Measurements from ENCODE around the gene AVL9. TPM values are rescaled to one million over a fixed set of nuclear protein-coding genes. Genes with fewer than 3 reads are reported as not detected.
"Not testable (repeated sequence)": the region's sequence is repeated elsewhere in the genome, so short reads cannot be mapped to it uniquely, and the experiment has no call there.

AVL9 gene
- total RNA-seq, 1 experiment from 2014 or later: 36.1 TPM

DNA sequence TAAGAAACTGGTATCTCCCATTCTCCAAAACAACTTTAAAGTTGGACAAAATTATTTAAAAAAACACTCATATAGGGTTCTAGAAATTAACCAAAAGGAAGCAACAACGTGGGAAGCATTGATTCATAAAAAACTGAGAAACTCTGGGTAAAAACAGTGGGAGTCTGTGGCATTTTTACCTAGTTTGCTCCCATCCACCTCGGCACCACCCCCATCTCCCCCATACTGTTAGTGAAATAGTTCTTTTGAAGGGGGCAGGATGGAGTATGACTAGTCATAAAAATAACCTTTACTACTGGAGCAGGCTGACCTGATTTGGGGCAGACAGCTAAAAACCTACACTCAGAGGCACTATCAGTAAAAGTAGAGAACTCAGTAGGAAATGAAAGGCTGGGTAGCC lies 123.2 kb downstream of the AVL9 start:
- no peak overlapping the region for H3K27ac ChIP-seq (ENCODE audit: low read depth, low read length, poor library complexity, severe bottlenecking)
- intact Hi-C loops (cut with micrococcal nuclease; ENCODE audit: unreplicated experiment): no loop called here
- POLR2A ChIA-PET (ENCODE audit: low non-redundant PET): no interaction called here
- no peaks in the 10 kb centered on the region for H3K36me3 ChIP-seq (ENCODE audit: insufficient read depth, low read length, poor library complexity, severe bottlenecking)
- H3K27me3 ChIP-seq (replicated peaks; ENCODE audit: insufficient read depth, low read depth, low read length, poor library complexity): no peaks in the 10 kb centered on the region
- no peaks in the 10 kb centered on the region for H3K4me1 ChIP-seq (ENCODE audit: insufficient read depth, low read length, poor library complexity, severe bottlenecking)
- H3K4me3 ChIP-seq (ENCODE audit: low read depth, low read length, poor library complexity, severe bottlenecking): no peak overlapping the region
- H3K9me3 ChIP-seq (ENCODE audit: low read depth, low read length, poor library complexity, severe bottlenecking): no peaks in the 10 kb centered on the region
- BruUV-seq (replicated peaks): no TSS peak
- CTCF ChIA-PET: no interaction called here
- TF ChIP-seq EZH2 (IDR thresholded peaks at IDR 0.05; ENCODE audit: borderline replicate concordance, low read depth, low read length, poor library complexity, severe bottlenecking): no peak
- TF ChIP-seq CTCF (conservative IDR thresholded peaks at IDR 0.05; ENCODE audit: low read depth, low read length): no peak
- no peak for DNase-seq (ENCODE audit: low spot score)

DNA sequence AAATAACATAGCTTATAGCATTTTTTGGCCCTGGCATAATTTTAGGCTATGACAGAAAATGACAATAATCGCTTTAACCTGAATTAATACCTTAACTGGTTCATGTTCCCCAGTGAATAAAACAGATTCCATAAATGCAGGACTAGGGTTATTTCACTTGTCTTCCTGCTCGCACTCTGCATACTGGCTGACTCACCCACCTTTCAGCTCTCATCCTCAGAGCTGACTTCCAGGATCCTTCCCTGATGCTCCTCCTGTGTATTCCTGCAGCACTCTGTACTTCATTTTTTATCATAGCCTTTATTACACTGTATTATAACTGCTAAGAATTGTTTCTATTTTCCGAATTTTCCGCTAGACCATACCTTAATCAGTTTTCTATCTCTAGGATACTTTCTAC lies 123.7 kb downstream of the AVL9 start:
- Histone ChIP-seq H3K9me3 (ENCODE audit: low read depth, low read length, poor library complexity, severe bottlenecking) (no peaks in the 10 kb centered on the region), H3K4me3 (ENCODE audit: low read depth, low read length, poor library complexity, severe bottlenecking) (no peak overlapping the region), H3K36me3 (ENCODE audit: insufficient read depth, low read length, poor library complexity, severe bottlenecking) (no peaks in the 10 kb centered on the region), H3K4me1 (ENCODE audit: insufficient read depth, low read length, poor library complexity, severe bottlenecking) (no peaks in the 10 kb centered on the region), H3K27ac (ENCODE audit: low read depth, low read length, poor library complexity, severe bottlenecking) (no peak overlapping the region), H3K27me3 (replicated peaks; ENCODE audit: insufficient read depth, low read depth, low read length, poor library complexity) (no peaks in the 10 kb centered on the region)
- CTCF ChIA-PET: no interaction called here
- POLR2A ChIA-PET (ENCODE audit: low non-redundant PET): no interaction called here
- intact Hi-C loops (cut with micrococcal nuclease; ENCODE audit: unreplicated experiment): no loop called here
- no peak for DNase-seq (ENCODE audit: low spot score)
- no TSS peak for BruUV-seq (replicated peaks)
- TF ChIP-seq EZH2 (IDR thresholded peaks at IDR 0.05; ENCODE audit: borderline replicate concordance, low read depth, low read length, poor library complexity, severe bottlenecking): no peak

DNA sequence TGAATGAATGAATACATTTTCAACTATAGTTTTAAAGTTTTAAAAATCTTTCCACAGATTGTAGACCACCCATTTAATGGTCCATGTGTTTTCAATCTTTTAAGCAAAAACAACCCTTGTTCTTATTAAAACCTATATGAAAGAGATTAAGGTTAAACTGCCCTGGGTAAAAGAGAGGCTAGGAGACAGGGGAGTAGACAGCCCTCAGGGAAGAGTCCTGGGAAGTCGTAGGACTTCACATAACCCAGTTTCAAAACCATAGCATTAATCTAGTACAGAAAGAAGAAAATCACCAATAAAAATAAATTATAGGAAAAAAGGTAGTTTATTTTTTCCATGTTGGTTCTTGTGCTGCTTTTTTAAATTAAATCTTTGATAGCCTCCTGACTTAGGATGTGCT lies 124.1 kb downstream of the AVL9 start:
- H3K4me3 ChIP-seq (ENCODE audit: low read depth, low read length, poor library complexity, severe bottlenecking); H3K4me1 ChIP-seq (ENCODE audit: insufficient read depth, low read length, poor library complexity, severe bottlenecking); DNase-seq (ENCODE audit: low spot score); H3K9me3 ChIP-seq (ENCODE audit: low read depth, low read length, poor library complexity, severe bottlenecking); CTCF ChIA-PET; POLR2A ChIA-PET (ENCODE audit: low non-redundant PET); H3K27me3 ChIP-seq (replicated peaks; ENCODE audit: insufficient read depth, low read depth, low read length, poor library complexity); H3K36me3 ChIP-seq (ENCODE audit: insufficient read depth, low read length, poor library complexity, severe bottlenecking); H3K27ac ChIP-seq (ENCODE audit: low read depth, low read length, poor library complexity, severe bottlenecking); intact Hi-C loops (cut with micrococcal nuclease; ENCODE audit: unreplicated experiment); BruUV-seq (replicated peaks): not testable (repeated sequence)

DNA sequence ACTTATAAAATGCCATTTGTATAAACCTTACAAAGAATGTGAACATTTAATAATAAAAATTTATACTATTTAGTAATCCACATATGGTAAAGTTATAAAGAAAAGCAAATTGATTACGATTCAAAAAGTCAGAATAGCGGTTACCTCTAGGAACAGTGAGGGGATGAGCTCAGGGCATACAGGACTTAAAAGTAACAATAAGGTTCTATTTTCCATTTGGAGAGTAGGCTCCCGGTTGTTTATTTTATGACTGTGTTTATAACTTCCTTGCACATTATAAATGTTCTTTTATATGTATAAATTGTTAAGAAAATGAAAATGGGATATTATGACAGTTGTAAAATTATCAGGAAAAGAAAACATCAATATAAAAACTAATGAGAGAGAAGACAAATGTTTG lies 135.7 kb downstream of the AVL9 start:
- Histone ChIP-seq H3K27ac (ENCODE audit: low read depth, low read length, poor library complexity, severe bottlenecking) (no peak overlapping the region), H3K36me3 (ENCODE audit: insufficient read depth, low read length, poor library complexity, severe bottlenecking) (no peaks in the 10 kb centered on the region), H3K4me1 (ENCODE audit: insufficient read depth, low read length, poor library complexity, severe bottlenecking) (no peaks in the 10 kb centered on the region), H3K27me3 (replicated peaks; ENCODE audit: insufficient read depth, low read depth, low read length, poor library complexity) (no peaks in the 10 kb centered on the region), H3K9me3 (ENCODE audit: low read depth, low read length, poor library complexity, severe bottlenecking) (no peaks in the 10 kb centered on the region), H3K4me3 (ENCODE audit: low read depth, low read length, poor library complexity, severe bottlenecking) (no peak overlapping the region)
- intact Hi-C loops (cut with micrococcal nuclease; ENCODE audit: unreplicated experiment): no loop called here
- DNase-seq (ENCODE audit: low spot score): no peak
- CTCF ChIA-PET: no interaction called here
- TF ChIP-seq EZH2 (IDR thresholded peaks at IDR 0.05; ENCODE audit: borderline replicate concordance, low read depth, low read length, poor library complexity, severe bottlenecking) (no peak), CTCF (conservative IDR thresholded peaks at IDR 0.05; ENCODE audit: low read depth, low read length) (no peak)
- no TSS peak for BruUV-seq (replicated peaks)
- POLR2A ChIA-PET (ENCODE audit: low non-redundant PET): no interaction called here

GRCh38 chr7:32631590-32632497 lies 136.6 kb downstream of the AVL9 start:
- H3K27ac ChIP-seq (ENCODE audit: low read depth, low read length, poor library complexity, severe bottlenecking); DNase-seq (ENCODE audit: low spot score); H3K27me3 ChIP-seq (replicated peaks; ENCODE audit: insufficient read depth, low read depth, low read length, poor library complexity); H3K4me1 ChIP-seq (ENCODE audit: insufficient read depth, low read length, poor library complexity, severe bottlenecking); intact Hi-C loops (cut with micrococcal nuclease; ENCODE audit: unreplicated experiment); H3K4me3 ChIP-seq (ENCODE audit: low read depth, low read length, poor library complexity, severe bottlenecking); H3K9me3 ChIP-seq (ENCODE audit: low read depth, low read length, poor library complexity, severe bottlenecking); BruUV-seq (replicated peaks); POLR2A ChIA-PET (ENCODE audit: low non-redundant PET); H3K36me3 ChIP-seq (ENCODE audit: insufficient read depth, low read length, poor library complexity, severe bottlenecking): not testable (repeated sequence)
- CTCF ChIA-PET: interaction anchor here (0.6 kb wide), 1 partner anchor 1351 kb away, joined by 3 read pairs; no protein-coding TSS in a partner anchor

DNA sequence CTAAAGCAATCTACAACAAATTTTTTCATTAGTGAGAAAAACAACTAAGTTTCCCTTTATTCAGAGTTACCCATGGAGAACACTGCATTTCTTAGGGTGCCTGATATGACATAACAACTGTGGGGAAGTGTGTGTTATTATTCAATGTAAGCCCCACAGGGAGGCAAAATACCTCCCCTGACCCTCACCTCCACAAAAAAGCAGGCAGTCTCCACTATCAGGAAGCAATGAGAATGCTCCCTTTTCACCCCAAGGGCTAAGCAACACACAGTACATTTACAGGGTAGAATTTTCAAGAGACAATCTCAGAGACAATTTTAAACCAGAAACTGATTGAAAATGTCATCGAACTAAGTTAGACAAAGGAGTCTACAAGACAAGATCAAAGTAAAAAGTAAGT lies 138.2 kb downstream of the AVL9 start:
- H3K27ac ChIP-seq (ENCODE audit: low read depth, low read length, poor library complexity, severe bottlenecking); CTCF ChIA-PET; POLR2A ChIA-PET (ENCODE audit: low non-redundant PET); H3K4me3 ChIP-seq (ENCODE audit: low read depth, low read length, poor library complexity, severe bottlenecking); H3K4me1 ChIP-seq (ENCODE audit: insufficient read depth, low read length, poor library complexity, severe bottlenecking); H3K36me3 ChIP-seq (ENCODE audit: insufficient read depth, low read length, poor library complexity, severe bottlenecking); H3K9me3 ChIP-seq (ENCODE audit: low read depth, low read length, poor library complexity, severe bottlenecking); BruUV-seq (replicated peaks); DNase-seq (ENCODE audit: low spot score); intact Hi-C loops (cut with micrococcal nuclease; ENCODE audit: unreplicated experiment); H3K27me3 ChIP-seq (replicated peaks; ENCODE audit: insufficient read depth, low read depth, low read length, poor library complexity): not testable (repeated sequence)
